ENCODE measurements around the gene SLC12A8.

SLC12A8 gene

DNA sequence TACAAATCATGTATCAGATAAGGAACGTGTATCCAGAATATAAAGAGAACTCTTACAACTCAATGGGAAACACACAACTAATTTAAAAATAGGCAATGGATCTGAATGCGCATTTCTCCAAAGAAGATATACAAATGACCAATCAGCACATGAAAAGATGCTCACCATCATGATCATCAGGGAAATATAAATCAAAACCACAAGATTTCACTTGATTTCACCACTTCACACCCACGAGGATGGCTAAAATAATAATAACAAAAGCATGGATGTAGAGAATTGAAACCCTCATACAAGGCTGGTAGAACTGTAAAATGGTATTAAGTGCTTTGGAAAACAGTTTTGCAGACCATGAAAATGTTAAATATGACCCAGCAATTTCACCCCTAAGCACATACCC lies 26.7 kb upstream of the SLC12A8 start:
- H3K9me3 ChIP-seq (ENCODE audit: control insufficient read depth, low read length) = no peaks in the 10 kb centered on the region
- H3K4me1 ChIP-seq (ENCODE audit: control insufficient read depth, insufficient read depth, low read length, poor library complexity, severe bottlenecking) = no peaks in the 10 kb centered on the region
- H3K27me3 ChIP-seq (replicated peaks; ENCODE audit: control insufficient read depth, insufficient read depth, low read length, poor library complexity, severe bottlenecking) = no peaks in the 10 kb centered on the region
- DNase-seq = no peak
- H3K36me3 ChIP-seq (ENCODE audit: control insufficient read depth, insufficient read depth, low read length) = peaks cover 3% of the 10 kb centered on the region
- no peak overlapping the region for H3K27ac ChIP-seq (ENCODE audit: insufficient read depth, low read length, poor library complexity, severe bottlenecking)
- H3K4me3 ChIP-seq (ENCODE audit: insufficient read depth, low read depth, low read length, poor library complexity, severe bottlenecking) = no peak overlapping the region

DNA sequence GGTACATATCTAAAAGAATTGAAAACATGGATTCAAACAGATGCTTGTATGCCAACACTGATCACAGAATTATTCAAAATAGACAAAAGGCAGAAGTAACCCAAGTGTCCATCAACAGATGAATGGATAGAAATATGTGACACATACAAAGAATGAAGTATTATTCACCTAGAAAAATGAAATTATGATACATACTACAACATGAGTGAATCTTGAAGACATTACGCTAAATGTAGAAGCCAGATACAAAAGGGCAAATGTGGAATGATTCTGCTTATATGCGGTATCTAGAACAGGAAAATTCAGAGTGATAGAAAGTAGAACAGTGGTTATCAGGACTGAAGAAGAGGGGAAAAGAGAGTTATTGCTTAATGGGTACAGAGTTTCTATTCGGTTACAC lies 26.2 kb upstream of the SLC12A8 start:
- H3K27me3 ChIP-seq (replicated peaks; ENCODE audit: control insufficient read depth, insufficient read depth, low read length, poor library complexity, severe bottlenecking) = no peaks in the 10 kb centered on the region
- H3K9me3 ChIP-seq (ENCODE audit: control insufficient read depth, low read length) = no peaks in the 10 kb centered on the region
- H3K4me3 ChIP-seq (ENCODE audit: insufficient read depth, low read depth, low read length, poor library complexity, severe bottlenecking) = no peak overlapping the region
- peaks cover 3% of the 10 kb centered on the region for H3K36me3 ChIP-seq (ENCODE audit: control insufficient read depth, insufficient read depth, low read length)
- H3K27ac ChIP-seq (ENCODE audit: insufficient read depth, low read length, poor library complexity, severe bottlenecking) = no peak overlapping the region
- no peak for DNase-seq
- H3K4me1 ChIP-seq (ENCODE audit: control insufficient read depth, insufficient read depth, low read length, poor library complexity, severe bottlenecking) = no peaks in the 10 kb centered on the region

GRCh38 chr3:125236331-125236903 lies 23.9 kb upstream of the SLC12A8 start:
- Histone ChIP-seq H3K4me1 (ENCODE audit: control insufficient read depth, insufficient read depth, low read length, poor library complexity, severe bottlenecking) (no peaks in the 10 kb centered on the region), H3K9me3 (ENCODE audit: control insufficient read depth, low read length) (no peaks in the 10 kb centered on the region), H3K4me3 (ENCODE audit: insufficient read depth, low read depth, low read length, poor library complexity, severe bottlenecking) (no peak overlapping the region), H3K27ac (ENCODE audit: insufficient read depth, low read length, poor library complexity, severe bottlenecking) (no peak overlapping the region), H3K36me3 (ENCODE audit: control insufficient read depth, insufficient read depth, low read length) (peaks cover 14% of the 10 kb centered on the region), H3K27me3 (replicated peaks; ENCODE audit: control insufficient read depth, insufficient read depth, low read length, poor library complexity, severe bottlenecking) (no peaks in the 10 kb centered on the region)
- DNase-seq = no peak

- H3K27me3 ChIP-seq (replicated peaks; ENCODE audit: control insufficient read depth, insufficient read depth, low read length, poor library complexity, severe bottlenecking) = no peaks in the 10 kb centered on the region
- no peak overlapping the region for H3K27ac ChIP-seq (ENCODE audit: insufficient read depth, low read length, poor library complexity, severe bottlenecking)
- no peaks in the 10 kb centered on the region for H3K4me1 ChIP-seq (ENCODE audit: control insufficient read depth, insufficient read depth, low read length, poor library complexity, severe bottlenecking)
- H3K36me3 ChIP-seq (ENCODE audit: control insufficient read depth, insufficient read depth, low read length) = peaks cover 14% of the 10 kb centered on the region
- H3K9me3 ChIP-seq (ENCODE audit: control insufficient read depth, low read length) = no peaks in the 10 kb centered on the region
- no peak for DNase-seq
- no peak overlapping the region for H3K4me3 ChIP-seq (ENCODE audit: insufficient read depth, low read depth, low read length, poor library complexity, severe bottlenecking)
These were observed 22.3 kb upstream of the SLC12A8 start for GRCh38 chr3:125234831-125235230.

DNA sequence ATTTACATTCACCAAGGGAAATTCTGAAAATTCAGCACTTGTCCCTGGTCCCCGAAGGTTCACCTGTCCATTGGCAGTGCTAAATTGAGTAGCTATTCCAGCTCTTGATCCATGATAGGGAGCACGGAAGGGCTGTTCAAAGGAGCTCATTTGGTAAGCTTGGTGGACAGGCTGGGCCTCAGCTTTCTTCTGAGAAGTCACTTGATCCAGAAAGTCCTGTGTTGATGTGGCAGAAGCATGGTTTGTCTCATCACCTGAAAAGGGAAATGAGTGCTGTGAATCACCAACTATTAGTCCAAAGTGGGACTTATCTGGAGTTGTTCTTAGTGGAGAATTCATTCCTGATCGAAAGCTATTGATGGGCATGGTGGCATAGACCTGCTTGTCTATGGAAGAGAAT lies 19.9 kb upstream of the SLC12A8 start:
- H3K4me1 ChIP-seq (ENCODE audit: control insufficient read depth, insufficient read depth, low read length, poor library complexity, severe bottlenecking) = no peaks in the 10 kb centered on the region
- no peaks in the 10 kb centered on the region for H3K9me3 ChIP-seq (ENCODE audit: control insufficient read depth, low read length)
- no peak overlapping the region for H3K4me3 ChIP-seq (ENCODE audit: insufficient read depth, low read depth, low read length, poor library complexity, severe bottlenecking)
- DNase-seq = no peak
- H3K27me3 ChIP-seq (replicated peaks; ENCODE audit: control insufficient read depth, insufficient read depth, low read length, poor library complexity, severe bottlenecking) = no peaks in the 10 kb centered on the region
- H3K36me3 ChIP-seq (ENCODE audit: control insufficient read depth, insufficient read depth, low read length) = peaks cover 14% of the 10 kb centered on the region
- no peak overlapping the region for H3K27ac ChIP-seq (ENCODE audit: insufficient read depth, low read length, poor library complexity, severe bottlenecking)

DNA sequence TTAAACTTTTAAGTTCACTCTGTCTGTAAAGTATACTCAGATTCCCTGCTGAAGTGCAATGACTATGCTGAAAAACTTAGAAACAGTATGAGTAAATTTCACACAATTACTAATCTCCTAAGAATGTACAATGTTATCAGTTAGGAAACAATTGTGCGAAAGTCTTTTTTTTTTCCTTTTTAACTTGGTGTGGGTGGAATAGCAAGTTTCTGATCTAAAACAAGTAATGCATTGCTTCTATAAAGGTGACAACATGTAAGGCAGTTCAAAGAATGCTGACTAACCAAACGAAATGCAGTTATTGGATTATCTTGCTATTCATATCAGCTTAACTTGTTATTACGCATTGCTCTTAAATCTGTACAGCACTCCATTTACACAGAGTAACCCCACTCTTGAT lies 19.3 kb upstream of the SLC12A8 start:
- no peak for DNase-seq
- Histone ChIP-seq H3K27ac (ENCODE audit: insufficient read depth, low read length, poor library complexity, severe bottlenecking) (no peak overlapping the region), H3K4me1 (ENCODE audit: control insufficient read depth, insufficient read depth, low read length, poor library complexity, severe bottlenecking) (no peaks in the 10 kb centered on the region), H3K27me3 (replicated peaks; ENCODE audit: control insufficient read depth, insufficient read depth, low read length, poor library complexity, severe bottlenecking) (no peaks in the 10 kb centered on the region), H3K4me3 (ENCODE audit: insufficient read depth, low read depth, low read length, poor library complexity, severe bottlenecking) (no peak overlapping the region), H3K9me3 (ENCODE audit: control insufficient read depth, low read length) (no peaks in the 10 kb centered on the region), H3K36me3 (ENCODE audit: control insufficient read depth, insufficient read depth, low read length) (peaks cover 11% of the 10 kb centered on the region)

DNA sequence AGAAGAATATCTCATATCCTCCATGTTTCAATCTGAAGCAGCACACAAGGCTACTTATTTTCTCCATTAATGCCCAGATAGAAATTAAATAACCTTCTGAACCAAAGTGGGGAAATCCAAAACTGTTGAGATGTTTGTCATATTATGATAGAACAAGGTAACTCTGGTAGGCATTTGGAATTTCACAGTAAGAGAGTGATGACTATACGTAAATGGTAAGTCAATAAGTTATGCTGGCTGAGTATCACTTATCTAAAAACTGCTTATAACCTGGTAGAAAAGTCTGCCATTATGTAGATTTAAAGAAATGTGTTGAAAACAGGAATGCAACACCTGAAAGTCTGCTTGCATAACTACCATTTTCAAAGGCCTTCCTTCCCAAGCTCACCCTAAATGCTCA lies 17.2 kb upstream of the SLC12A8 start:
- Histone ChIP-seq H3K27me3 (replicated peaks; ENCODE audit: control insufficient read depth, insufficient read depth, low read length, poor library complexity, severe bottlenecking) (no peaks in the 10 kb centered on the region), H3K36me3 (ENCODE audit: control insufficient read depth, insufficient read depth, low read length) (peaks cover 11% of the 10 kb centered on the region), H3K27ac (ENCODE audit: insufficient read depth, low read length, poor library complexity, severe bottlenecking) (no peak overlapping the region), H3K9me3 (ENCODE audit: control insufficient read depth, low read length) (no peaks in the 10 kb centered on the region), H3K4me1 (ENCODE audit: control insufficient read depth, insufficient read depth, low read length, poor library complexity, severe bottlenecking) (no peaks in the 10 kb centered on the region), H3K4me3 (ENCODE audit: insufficient read depth, low read depth, low read length, poor library complexity, severe bottlenecking) (no peak overlapping the region)
- DNase-seq = no peak

DNA sequence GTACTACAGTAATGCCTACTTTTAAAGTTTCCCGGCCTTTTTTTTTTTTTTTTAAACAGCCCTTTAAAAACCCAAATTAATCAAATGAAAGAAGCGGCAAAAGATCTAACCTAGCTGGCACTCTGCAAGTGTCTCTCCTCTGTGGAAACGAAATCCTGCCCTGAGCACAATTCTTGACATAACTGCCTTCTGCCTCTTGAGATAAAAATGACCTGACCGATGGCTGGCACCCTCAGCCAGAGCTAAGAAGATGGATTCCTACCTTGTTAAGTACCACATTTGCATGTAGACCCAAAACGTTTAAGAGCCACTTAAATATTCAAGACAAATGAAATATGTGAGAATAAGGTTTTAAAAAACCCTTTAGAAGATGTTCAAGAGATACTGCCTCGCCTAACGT lies 16.6 kb upstream of the SLC12A8 start:
- DNase-seq = no peak
- Histone ChIP-seq H3K4me3 (ENCODE audit: insufficient read depth, low read depth, low read length, poor library complexity, severe bottlenecking) (no peak overlapping the region), H3K4me1 (ENCODE audit: control insufficient read depth, insufficient read depth, low read length, poor library complexity, severe bottlenecking) (no peaks in the 10 kb centered on the region)

DNA sequence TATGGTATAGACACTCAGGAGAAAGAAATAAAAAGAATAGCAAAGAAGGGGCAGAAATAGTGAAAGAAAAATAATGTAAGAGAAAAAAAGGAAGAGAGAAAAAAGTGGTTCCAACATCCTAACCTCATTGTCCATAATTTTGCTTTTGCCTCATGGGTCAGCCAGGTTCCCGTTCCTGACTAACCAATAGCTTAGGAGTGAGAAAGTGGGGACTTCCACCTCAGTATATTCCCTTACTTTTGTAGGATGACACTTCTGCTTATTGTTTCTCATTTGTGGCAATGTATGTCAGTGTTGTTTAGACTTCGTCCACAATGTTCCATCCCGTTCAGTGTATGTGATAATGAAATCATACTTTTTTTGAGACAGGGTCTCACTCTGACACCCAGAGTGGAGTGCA lies 9.3 kb upstream of the SLC12A8 start:
- no peaks in the 10 kb centered on the region for H3K36me3 ChIP-seq (ENCODE audit: control insufficient read depth, insufficient read depth, low read length)
- DNase-seq = no peak
- no peaks in the 10 kb centered on the region for H3K9me3 ChIP-seq (ENCODE audit: control insufficient read depth, low read length)
- no peaks in the 10 kb centered on the region for H3K4me1 ChIP-seq (ENCODE audit: control insufficient read depth, insufficient read depth, low read length, poor library complexity, severe bottlenecking)
- H3K27ac ChIP-seq (ENCODE audit: insufficient read depth, low read length, poor library complexity, severe bottlenecking) = no peak overlapping the region
- H3K4me3 ChIP-seq (ENCODE audit: insufficient read depth, low read depth, low read length, poor library complexity, severe bottlenecking) = no peak overlapping the region
- no peaks in the 10 kb centered on the region for H3K27me3 ChIP-seq (replicated peaks; ENCODE audit: control insufficient read depth, insufficient read depth, low read length, poor library complexity, severe bottlenecking)

More for the DNA sequence above, 16.6 kb upstream of the SLC12A8 start:
- no peaks in the 10 kb centered on the region for H3K27me3 ChIP-seq (replicated peaks; ENCODE audit: control insufficient read depth, insufficient read depth, low read length, poor library complexity, severe bottlenecking)
- no peaks in the 10 kb centered on the region for H3K9me3 ChIP-seq (ENCODE audit: control insufficient read depth, low read length)
- H3K27ac ChIP-seq (ENCODE audit: insufficient read depth, low read length, poor library complexity, severe bottlenecking) = no peak overlapping the region
- H3K36me3 ChIP-seq (ENCODE audit: control insufficient read depth, insufficient read depth, low read length) = peaks cover 11% of the 10 kb centered on the region

GRCh38 chr3:125220727-125221429 lies 8.3 kb upstream of the SLC12A8 start:
- no peaks in the 10 kb centered on the region for H3K36me3 ChIP-seq (ENCODE audit: control insufficient read depth, insufficient read depth, low read length)
- H3K9me3 ChIP-seq (ENCODE audit: control insufficient read depth, low read length) = no peaks in the 10 kb centered on the region
- H3K27me3 ChIP-seq (replicated peaks; ENCODE audit: control insufficient read depth, insufficient read depth, low read length, poor library complexity, severe bottlenecking) = no peaks in the 10 kb centered on the region
- no peak for DNase-seq
- no peak overlapping the region for H3K4me3 ChIP-seq (ENCODE audit: insufficient read depth, low read depth, low read length, poor library complexity, severe bottlenecking)
- H3K4me1 ChIP-seq (ENCODE audit: control insufficient read depth, insufficient read depth, low read length, poor library complexity, severe bottlenecking) = no peaks in the 10 kb centered on the region
- H3K27ac ChIP-seq (ENCODE audit: insufficient read depth, low read length, poor library complexity, severe bottlenecking) = no peak overlapping the region

Measured in effector memory CD4-positive, alpha-beta T cell (primary cell).